ENCODE measurements around the gene MAFB. TPM values are rescaled to one million over a fixed set of nuclear protein-coding genes. Genes with fewer than 3 reads are reported as not detected.

Gene MAFB
- total RNA-seq, 1 experiment from 2014 or later = 0.22 TPM

DNA sequence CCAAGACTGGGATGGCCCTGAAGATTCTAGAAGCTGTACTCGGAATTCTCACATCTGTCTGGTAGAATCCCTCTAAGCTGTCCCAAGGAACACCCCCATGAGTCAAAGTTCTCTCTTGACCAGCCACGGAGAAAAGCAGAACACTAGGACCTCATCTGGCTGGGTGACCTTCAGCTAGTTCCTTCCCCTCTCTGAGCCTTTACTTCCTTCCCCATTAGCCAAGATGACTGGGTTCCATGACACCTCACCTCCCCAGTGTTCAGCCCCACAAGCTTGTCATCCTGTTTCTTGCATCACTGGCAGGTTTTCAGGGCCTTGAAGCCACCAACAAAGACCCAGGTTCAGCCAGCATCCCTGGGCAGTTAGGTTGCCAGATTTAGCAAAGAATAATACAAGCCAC is 47.8 kb downstream of the MAFB start (continued):
- no peak for TF ChIP-seq JUND (IDR thresholded peaks at IDR 0.05)

DNA sequence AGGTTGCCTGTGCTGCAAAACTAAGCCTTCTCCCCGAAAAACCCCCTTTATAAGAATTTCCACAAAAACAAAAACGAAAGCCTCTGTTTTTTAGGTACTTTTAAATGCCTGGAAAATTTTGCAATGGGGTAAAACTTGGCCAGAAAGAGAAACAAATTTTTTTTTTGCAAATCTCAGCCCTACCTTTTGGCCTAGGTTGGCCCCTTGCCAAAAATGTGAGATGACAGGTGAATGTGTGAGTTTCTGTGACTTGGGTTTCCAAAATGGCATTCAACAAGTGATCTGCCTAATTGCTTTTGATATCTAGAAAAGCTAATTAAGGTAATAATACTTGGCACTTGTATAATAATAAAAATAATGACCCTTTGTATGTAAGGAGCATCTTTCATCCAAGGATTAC is 48.4 kb downstream of the MAFB start:
- H2AFZ ChIP-seq (ENCODE audit: low read depth, low read length, poor library complexity, severe bottlenecking) = no peak overlapping the region
- ChIA-PET RAD21 (ENCODE audit: low non-redundant PET in 1 of 2, low total read pairs in 2 of 2, uncharacterized antibody in 2 of 2, unreplicated experiment in 2 of 2) (no interaction called here), POLR2A (no interaction called here), CTCF (no interaction called here)
- no TSS peak for BruUV-seq (replicated peaks)
- H3K9ac ChIP-seq (ENCODE audit: low read length) = no peak overlapping the region
- H3K4me3 ChIP-seq (replicated peaks in 1 of 2; ENCODE audit: low read depth in 1 of 2, low read length in 2 of 2) = no peak overlapping the region
- no peak for TF ChIP-seq CEBPB (IDR thresholded peaks at IDR 0.05; ENCODE audit: low read depth)
- TF ChIP-seq TCF7L2 (IDR thresholded peaks at IDR 0.05; ENCODE audit: borderline replicate concordance, extremely low read depth, insufficient read depth, insufficient read length) = no peak
- TF ChIP-seq EGR1 (IDR thresholded peaks at IDR 0.05; ENCODE audit: low read depth) = no peak
- no peak for TF ChIP-seq ZNF274 (IDR thresholded peaks at IDR 0.05; ENCODE audit: low read depth, low read length)
- TF ChIP-seq POLR2AphosphoS5 (IDR thresholded peaks at IDR 0.05; ENCODE audit: low read depth, low read length) = no peak
- TF ChIP-seq, protein P1, sequence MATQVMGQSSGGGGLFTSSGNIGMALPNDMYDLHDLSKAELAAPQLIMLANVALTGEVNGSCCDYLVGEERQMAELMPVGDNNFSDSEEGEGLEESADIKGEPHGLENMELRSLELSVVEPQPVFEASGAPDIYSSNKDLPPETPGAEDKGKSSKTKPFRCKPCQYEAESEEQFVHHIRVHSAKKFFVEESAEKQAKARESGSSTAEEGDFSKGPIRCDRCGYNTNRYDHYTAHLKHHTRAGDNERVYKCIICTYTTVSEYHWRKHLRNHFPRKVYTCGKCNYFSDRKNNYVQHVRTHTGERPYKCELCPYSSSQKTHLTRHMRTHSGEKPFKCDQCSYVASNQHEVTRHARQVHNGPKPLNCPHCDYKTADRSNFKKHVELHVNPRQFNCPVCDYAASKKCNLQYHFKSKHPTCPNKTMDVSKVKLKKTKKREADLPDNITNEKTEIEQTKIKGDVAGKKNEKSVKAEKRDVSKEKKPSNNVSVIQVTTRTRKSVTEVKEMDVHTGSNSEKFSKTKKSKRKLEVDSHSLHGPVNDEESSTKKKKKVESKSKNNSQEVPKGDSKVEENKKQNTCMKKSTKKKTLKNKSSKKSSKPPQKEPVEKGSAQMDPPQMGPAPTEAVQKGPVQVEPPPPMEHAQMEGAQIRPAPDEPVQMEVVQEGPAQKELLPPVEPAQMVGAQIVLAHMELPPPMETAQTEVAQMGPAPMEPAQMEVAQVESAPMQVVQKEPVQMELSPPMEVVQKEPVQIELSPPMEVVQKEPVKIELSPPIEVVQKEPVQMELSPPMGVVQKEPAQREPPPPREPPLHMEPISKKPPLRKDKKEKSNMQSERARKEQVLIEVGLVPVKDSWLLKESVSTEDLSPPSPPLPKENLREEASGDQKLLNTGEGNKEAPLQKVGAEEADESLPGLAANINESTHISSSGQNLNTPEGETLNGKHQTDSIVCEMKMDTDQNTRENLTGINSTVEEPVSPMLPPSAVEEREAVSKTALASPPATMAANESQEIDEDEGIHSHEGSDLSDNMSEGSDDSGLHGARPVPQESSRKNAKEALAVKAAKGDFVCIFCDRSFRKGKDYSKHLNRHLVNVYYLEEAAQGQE (IDR thresholded peaks at IDR 0.05; ENCODE audit: low read depth) = no peak
- TF ChIP-seq, protein P2, sequence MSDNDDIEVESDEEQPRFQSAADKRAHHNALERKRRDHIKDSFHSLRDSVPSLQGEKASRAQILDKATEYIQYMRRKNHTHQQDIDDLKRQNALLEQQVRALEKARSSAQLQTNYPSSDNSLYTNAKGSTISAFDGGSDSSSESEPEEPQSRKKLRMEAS (IDR thresholded peaks at IDR 0.05) = no peak
- no peak for TF ChIP-seq FOSL1 (IDR thresholded peaks at IDR 0.05; ENCODE audit: low read depth)
- TF ChIP-seq, protein P3, sequence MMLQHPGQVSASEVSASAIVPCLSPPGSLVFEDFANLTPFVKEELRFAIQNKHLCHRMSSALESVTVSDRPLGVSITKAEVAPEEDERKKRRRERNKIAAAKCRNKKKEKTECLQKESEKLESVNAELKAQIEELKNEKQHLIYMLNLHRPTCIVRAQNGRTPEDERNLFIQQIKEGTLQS (IDR thresholded peaks at IDR 0.05) = no peak
- no peak for TF ChIP-seq EZH2phosphoT487 (IDR thresholded peaks at IDR 0.05; ENCODE audit: borderline replicate concordance)
- TF ChIP-seq SP1 (IDR thresholded peaks at IDR 0.05; ENCODE audit: low read depth) = no peak
- H3K4me2 ChIP-seq (ENCODE audit: low read length) = no peak overlapping the region
- no peaks in the 10 kb centered on the region for H3K36me3 ChIP-seq (ENCODE audit: control insufficient read depth in 1 of 2, insufficient read depth in 2 of 2, low read length in 2 of 2)
- H3K79me2 ChIP-seq (ENCODE audit: insufficient read depth, low read length) = no peaks in the 10 kb centered on the region
- intact Hi-C loops (cut with micrococcal nuclease) = no loop called here
- H4K20me1 ChIP-seq (ENCODE audit: insufficient read depth) = no peaks in the 10 kb centered on the region
- ATAC-seq (no peak), DNase-seq (ENCODE audit: low read depth, low spot score) (no peak)
- no peaks in the 10 kb centered on the region for H3K9me2 ChIP-seq (ENCODE audit: insufficient read depth)
- no peaks in the 10 kb centered on the region; the same call in 1 of the 2 replicates for H3K27me3 ChIP-seq (ENCODE audit: insufficient read depth, low read length)
- H3K4me1 ChIP-seq (ENCODE audit: control insufficient read depth in 1 of 2, insufficient read depth in 2 of 2, low read length in 2 of 2) = no peaks in the 10 kb centered on the region
- H3K9me3 ChIP-seq (ENCODE audit: control insufficient read depth in 1 of 2, insufficient read depth in 1 of 2, low read depth in 1 of 2, low read length in 2 of 2) = no peaks in the 10 kb centered on the region
- no peak overlapping the region for H3K27ac ChIP-seq (ENCODE audit: low read depth, low read length)
